ENCODE data around the gene PCNX1. TPM values are rescaled to one million over a fixed set of nuclear protein-coding genes. Genes with fewer than 3 reads are reported as not detected.

Gene PCNX1
- total RNA-seq, 1 experiment from 2014 or later, result 48.0 TPM

DNA sequence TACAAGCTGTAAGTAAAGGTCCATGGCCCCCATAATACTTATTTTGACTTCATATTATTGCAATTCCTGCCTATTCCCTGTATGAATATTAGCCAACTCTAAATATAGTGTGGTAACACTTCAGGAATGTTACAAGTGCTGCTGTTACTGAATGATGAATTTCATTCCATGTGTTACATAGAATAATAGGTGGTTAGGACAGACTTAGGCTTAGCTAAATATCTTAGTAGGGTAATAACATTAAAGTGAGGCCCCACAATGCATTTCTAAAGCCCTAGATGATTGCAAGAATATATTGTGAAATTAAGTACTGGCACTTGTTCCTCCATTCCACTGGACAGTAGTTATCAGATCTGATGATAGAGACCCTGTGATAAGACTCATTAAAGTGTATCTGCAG lies 182.7 kb downstream of the PCNX1 start:
- H3K9ac ChIP-seq (ENCODE audit: extremely low read depth, insufficient read length, low read length), result no peak overlapping the region
- no peak overlapping the region for H4K91ac ChIP-seq (ENCODE audit: insufficient read length, low read depth, low read length)
- H2BK120ac ChIP-seq (ENCODE audit: low read depth, low read length, poor library complexity, severe bottlenecking), result no peak overlapping the region
- H3K23me2 ChIP-seq (ENCODE audit: insufficient read length, low read depth, low read length, poor library complexity, severe bottlenecking), result no peaks in the 10 kb centered on the region
- H3K27me3 ChIP-seq (ENCODE audit: insufficient read depth, low read length), result no peaks in the 10 kb centered on the region
- no peak overlapping the region for H3K27ac Mint-ChIP-seq
- H3K23ac ChIP-seq (ENCODE audit: insufficient read length, low read depth, low read length), result no peak overlapping the region
- H2BK12ac ChIP-seq (ENCODE audit: insufficient read length, low read depth, low read length), result no peak overlapping the region
- no peaks in the 10 kb centered on the region for H3K79me1 ChIP-seq (ENCODE audit: insufficient read depth, low read depth, low read length, poor library complexity, severe bottlenecking)
- H3K9me3 Mint-ChIP-seq, result no peaks in the 10 kb centered on the region
- H4K5ac ChIP-seq (ENCODE audit: insufficient read length, low read depth, low read length), result no peak overlapping the region
- H3T11ph ChIP-seq (ENCODE audit: low read length), result no peak overlapping the region
- H3K79me2 ChIP-seq (ENCODE audit: insufficient read depth, low read length), result no peaks in the 10 kb centered on the region
- H3K4me1 ChIP-seq (ENCODE audit: insufficient read depth, low read length), result no peaks in the 10 kb centered on the region
- H2BK5ac ChIP-seq (ENCODE audit: insufficient read length, low read length), result no peak overlapping the region
- no peak overlapping the region for H3K4me2 ChIP-seq (ENCODE audit: insufficient read depth, insufficient read length, low read length)
- no peaks in the 10 kb centered on the region for H3K27me3 Mint-ChIP-seq (ENCODE audit: low read depth)
- H3K4me1 Mint-ChIP-seq, result 0 out of 4 replicates have a peak, but pooled peaks cover 0 to 3% of the 10 kb centered on the region in 2 experiments
- no peak overlapping the region for H3K4ac ChIP-seq (ENCODE audit: low read depth, low read length)
- no peak overlapping the region for H2AFZ ChIP-seq (ENCODE audit: low read length)
- no peak overlapping the region for H3K4me3 Mint-ChIP-seq
- H3K14ac ChIP-seq (ENCODE audit: insufficient read depth, low read length), result no peak overlapping the region
- H4K8ac ChIP-seq (replicated peaks; ENCODE audit: insufficient read length, low read depth, low read length), result no peak overlapping the region
- no peak overlapping the region for H3K56ac ChIP-seq (ENCODE audit: insufficient read length, low read depth, low read length)
- no peak overlapping the region for H2BK20ac ChIP-seq (ENCODE audit: low read depth, low read length, poor library complexity, severe bottlenecking)
- H3K18ac ChIP-seq (ENCODE audit: insufficient read length, low read depth, low read length), result no peak overlapping the region
- DNase-seq, result no peak
- no peaks in the 10 kb centered on the region for H4K20me1 ChIP-seq (ENCODE audit: control insufficient read depth, insufficient read depth, insufficient read length)
- H2AK5ac ChIP-seq (ENCODE audit: insufficient read length, low read length), result no peak overlapping the region
- H3K9me3 ChIP-seq (ENCODE audit: control insufficient read depth, low read depth, low read length), result no peaks in the 10 kb centered on the region
- no peak overlapping the region for H2BK15ac ChIP-seq (ENCODE audit: low read depth, low read length)
- TF ChIP-seq, protein P1, sequence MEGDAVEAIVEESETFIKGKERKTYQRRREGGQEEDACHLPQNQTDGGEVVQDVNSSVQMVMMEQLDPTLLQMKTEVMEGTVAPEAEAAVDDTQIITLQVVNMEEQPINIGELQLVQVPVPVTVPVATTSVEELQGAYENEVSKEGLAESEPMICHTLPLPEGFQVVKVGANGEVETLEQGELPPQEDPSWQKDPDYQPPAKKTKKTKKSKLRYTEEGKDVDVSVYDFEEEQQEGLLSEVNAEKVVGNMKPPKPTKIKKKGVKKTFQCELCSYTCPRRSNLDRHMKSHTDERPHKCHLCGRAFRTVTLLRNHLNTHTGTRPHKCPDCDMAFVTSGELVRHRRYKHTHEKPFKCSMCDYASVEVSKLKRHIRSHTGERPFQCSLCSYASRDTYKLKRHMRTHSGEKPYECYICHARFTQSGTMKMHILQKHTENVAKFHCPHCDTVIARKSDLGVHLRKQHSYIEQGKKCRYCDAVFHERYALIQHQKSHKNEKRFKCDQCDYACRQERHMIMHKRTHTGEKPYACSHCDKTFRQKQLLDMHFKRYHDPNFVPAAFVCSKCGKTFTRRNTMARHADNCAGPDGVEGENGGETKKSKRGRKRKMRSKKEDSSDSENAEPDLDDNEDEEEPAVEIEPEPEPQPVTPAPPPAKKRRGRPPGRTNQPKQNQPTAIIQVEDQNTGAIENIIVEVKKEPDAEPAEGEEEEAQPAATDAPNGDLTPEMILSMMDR (conservative IDR thresholded peaks at IDR 0.05), result no peak
- peaks cover 21 to 60% (median 55%) of the 10 kb centered on the region in 3 experiments for H3K36me3 Mint-ChIP-seq (ENCODE audit: insufficient read depth in 1 of 3, low read depth in 3 of 3)
- no peak overlapping the region for H3K27ac ChIP-seq (ENCODE audit: insufficient read length, low read depth, low read length)

Data from H9 (cell line).